Endothelial cell of umbilical vein (primary cell): Measurements from ENCODE around the gene CCDC170. TPM values are rescaled to one million over a fixed set of nuclear protein-coding genes. Genes with fewer than 3 reads are reported as not detected.

Source experiments
- BruUV-seq: library from RNA; stranded (reverse); fragments of 400-500 nt; replicated peaks from 2 replicates; lab custom pipeline; 2021; lab: Mats Ljungman, UMichigan
- CTCF ChIA-PET: fragments of 300-600, 350-600 bp; sonication (Branson Sonifier 250); formaldehyde crosslinking; loops from one replicate; lab custom pipeline; 2021; ENCODE audit warnings: antibody characterized with exemption, inconsistent platforms; lab: Charles Lee
- POLR2A ChIA-PET: fragments of 300-600, 350-600 bp; sonication (Branson Sonifier 250); formaldehyde crosslinking; loops from one replicate; lab custom pipeline; 2021; ENCODE audit warnings: antibody characterized with exemption, inconsistent platforms; lab: Charles Lee
- DNase-seq: peaks from one replicate; pipeline ENCODE4 v3.0.0-alpha.2; 2011; ENCODE audit warnings: low read depth, low spot score
- FAIRE-seq: peaks from 2 replicates; lab custom pipeline; 2011; peaks lifted over from hg19 to GRCh38; lab: Jason Lieb, UNC
- H2AFZ ChIP-seq: 2 replicates; pipeline ENCODE4 v1.6.0; 2012; ENCODE audit warnings: low read depth, low read length, control low read depth, inconsistent platforms
- H3K27ac ChIP-seq: 2 replicates; pipeline ENCODE4 v1.5.1; 2011; ENCODE audit warnings: low read depth, mild to moderate bottlenecking, control low read depth, low read length, moderate library complexity; ENCODE audit not compliant: insufficient read depth
- H3K27me3 ChIP-seq, 2 experiments: 2 replicates each; pipeline versions ENCODE4 v1.6.0 to v1.6.1; 2011; ENCODE audit warnings: low read length in 2 of 2, mixed read lengths in 1 of 2; ENCODE audit not compliant: control insufficient read depth in 2 of 2, insufficient read depth in 2 of 2
- H3K36me3 ChIP-seq, 2 experiments: 2 replicates in 1 of 2; 3 replicates in 1 of 2; pipeline ENCODE4 v1.5.1; 2011; ENCODE audit warnings: low read length in 2 of 2, mild to moderate bottlenecking in 1 of 2, moderate library complexity in 1 of 2; ENCODE audit not compliant: control insufficient read depth in 2 of 2, insufficient read depth in 2 of 2; ENCODE audit errors: extremely low read depth in 1 of 2
- H3K4me1 ChIP-seq: 3 replicates; pipeline ENCODE4 v1.5.1; 2011; ENCODE audit warnings: mild to moderate bottlenecking, low read length; ENCODE audit not compliant: control insufficient read depth, insufficient read depth; ENCODE audit errors: extremely low read depth
- H3K4me2 ChIP-seq: 2 replicates; pipeline ENCODE4 v1.6.1; 2011; ENCODE audit warnings: low read length, control low read depth, mixed read lengths; ENCODE audit not compliant: insufficient read depth
- H3K4me3 ChIP-seq, 3 experiments: fragments of 200-600 bp in 1 of 3; sonication (generic), shearing (Covaris generic) in 1 of 3; replicated peaks in 1 of 3; 2 replicates each; pipeline ENCODE4 v1.5.1; 2011 to 2016; ENCODE audit warnings: control low read depth in 3 of 3, low read length in 3 of 3, mild to moderate bottlenecking in 2 of 3, inconsistent platforms in 1 of 3, low read depth in 1 of 3, moderate library complexity in 1 of 3; ENCODE audit not compliant: insufficient read depth in 1 of 3
- H3K79me2 ChIP-seq: 2 replicates; pipeline ENCODE4 v1.6.0; 2012; ENCODE audit warnings: low read length, inconsistent platforms; ENCODE audit not compliant: control insufficient read depth, insufficient read depth
- H3K9ac ChIP-seq: replicated peaks from 2 replicates; pipeline ENCODE3; 2011; ENCODE audit warnings: low read length, control low read depth; ENCODE audit not compliant: insufficient read depth; ENCODE audit errors: extremely low read depth
- H3K9me1 ChIP-seq: replicated peaks from 3 replicates; pipeline ENCODE4 v1.6.0; 2011; ENCODE audit warnings: mild to moderate bottlenecking, low read length; ENCODE audit not compliant: control insufficient read depth, insufficient read depth; ENCODE audit errors: extremely low read depth
- H3K9me3 ChIP-seq: replicated peaks from 2 replicates; pipeline ENCODE4 v1.5.1; 2012; ENCODE audit warnings: low read length, inconsistent platforms; ENCODE audit not compliant: control insufficient read depth, insufficient read depth
- H4K20me1 ChIP-seq: replicated peaks from 2 replicates; pipeline ENCODE3; 2011; ENCODE audit warnings: mild to moderate bottlenecking, low read length; ENCODE audit not compliant: control insufficient read depth, insufficient read depth; ENCODE audit errors: extremely low read depth
- CTCF ChIP-seq, 2 donors: IDR thresholded peaks; 1 replicate in 1 of 2; 2 replicates in 1 of 2; pipeline ENCODE4 v1.5.1; 2011; ENCODE audit warnings: low read length in 2 of 2, mild to moderate bottlenecking in 2 of 2, moderate library complexity in 2 of 2, control low read depth in 1 of 2, inconsistent platforms in 1 of 2, low read depth in 1 of 2; ENCODE audit not compliant: insufficient read depth in 1 of 2; ENCODE audit errors: extremely low read depth in 1 of 2
- EZH2 ChIP-seq: IDR thresholded peaks from 2 replicates; pipeline ENCODE4 v1.6.1; 2012; ENCODE audit warnings: borderline replicate concordance, low read depth, mild to moderate bottlenecking, moderate library complexity, low read length, inconsistent platforms; ENCODE audit not compliant: severe bottlenecking
- FOS ChIP-seq: IDR thresholded peaks from 2 replicates; pipeline ENCODE4 v1.6.1; 2011; ENCODE audit warnings: mild to moderate bottlenecking, low read length, moderate library complexity, borderline replicate concordance; ENCODE audit not compliant: insufficient read depth
- JUN ChIP-seq: IDR thresholded peaks from 2 replicates; pipeline ENCODE4 v1.6.1; 2011; ENCODE audit warnings: borderline replicate concordance, low read depth; ENCODE audit not compliant: insufficient read length, insufficient read depth
- MYC ChIP-seq: IDR thresholded peaks from one replicate; pipeline ENCODE4 v1.6.1; 2011; ENCODE audit warnings: mild to moderate bottlenecking, low read depth, low read length
- POLR2A ChIP-seq: IDR thresholded peaks from 2 replicates; pipeline ENCODE4 v1.6.1; 2012; ENCODE audit warnings: low read depth, mild to moderate bottlenecking, control low read depth, low read length
- POLR2AphosphoS5 ChIP-seq: IDR thresholded peaks from 2 replicates; pipeline ENCODE4 v1.6.1; 2012; ENCODE audit warnings: low read depth, mild to moderate bottlenecking, control low read depth, low read length, moderate library complexity; ENCODE audit not compliant: insufficient read depth
- dilution Hi-C: fragments of 300-500 bp; cut with MboI; formaldehyde crosslinking; loops from one replicate; pipeline ENCODE4 v1.15.0; 2019; ENCODE audit warnings: low sequenced_read_pairs; ENCODE audit not compliant: extremely low pct_ligation_motif_present
- intact Hi-C: fragments of 100-400 bp; cut with micrococcal nuclease; formaldehyde crosslinking; loops from one replicate; pipeline ENCODE4 v1.10.0; 2022
- polyA plus RNA-seq, 4 experiments: library from polyadenylated mRNA; depleted of rRNA in 3 of 4; stranded (reverse) in 3 of 4; unstranded in 1 of 4; fragments of >200 nt; gene quantifications; 2 replicates each; pipeline versions ENCODE4 v1.2.1 to v1.2.3, GENCODE V29; 2011 to 2012; ENCODE audit warnings: missing spikeins in 1 of 4
- total RNA-seq: library from RNA; stranded (reverse); gene quantifications from 2 replicates; pipeline ENCODE4 v1.2.3, GENCODE V29; 2021

Gene CCDC170
- total and polyA plus RNA-seq, 2 donors (not counting 3 experiments of a cell fraction or from before 2014, with no cell fraction given) = 0.07 to 0.21 TPM

- H3K4me1 ChIP-seq = no peaks in the 10 kb centered on the region
- POLR2A ChIA-PET = no interaction called here
- no peaks in the 10 kb centered on the region for H3K36me3 ChIP-seq
- H4K20me1 ChIP-seq = no peaks in the 10 kb centered on the region
- CTCF ChIA-PET = interaction anchor here (0.7 to 1.4 kb wide), 2 partner anchors 9 to 10 kb away, joined by 3 to 4 read pairs; no protein-coding TSS in a partner anchor
- dilution Hi-C loops = no loop called here
- intact Hi-C loops = no loop called here
- H3K27ac ChIP-seq = no peak overlapping the region
- H3K9me3 ChIP-seq = no peaks in the 10 kb centered on the region
- BruUV-seq = no TSS peak
- H3K4me3 ChIP-seq = no peak overlapping the region
- DNase-seq (no peak), FAIRE-seq (no peak)
- H3K27me3 ChIP-seq = peaks cover 5 to 21% of the 10 kb centered on the region in 2 experiments
- H3K79me2 ChIP-seq = no peaks in the 10 kb centered on the region
- H3K4me2 ChIP-seq = no peak overlapping the region
- no peak overlapping the region for H3K9ac ChIP-seq
- no peaks in the 10 kb centered on the region for H3K9me1 ChIP-seq
- TF ChIP-seq EZH2 (no peak), MYC (no peak), POLR2AphosphoS5 (no peak), JUN (no peak), CTCF (IDR thresholded peaks at IDR 0.05; ENCODE audit: extremely low read depth in 1 of 2, insufficient read depth in 1 of 2, low read depth in 1 of 2, low read length in 2 of 2) (no peak), POLR2A (no peak), FOS (no peak)
- H2AFZ ChIP-seq = no peak overlapping the region
Observed at GRCh38 chr6:151666526-151666925, 172.7 kb downstream of the CCDC170 start.
